GM10266 (cell line): ENCODE data around the gene KPNB1.

Experiments
- DNase-seq: peaks from one replicate; pipeline ENCODE4 v3.0.0; 2012; ENCODE audit errors: extremely low spot score
- TF ChIP-seq, protein P1 (sequence below): IDR thresholded peaks from 2 replicates; pipeline ENCODE4 v1.5.1; 2012; ENCODE audit warnings: mild to moderate bottlenecking, low read depth; ENCODE audit not compliant: control insufficient read depth, insufficient read depth; ENCODE audit errors: missing control alignments

KPNB1 gene

DNA sequence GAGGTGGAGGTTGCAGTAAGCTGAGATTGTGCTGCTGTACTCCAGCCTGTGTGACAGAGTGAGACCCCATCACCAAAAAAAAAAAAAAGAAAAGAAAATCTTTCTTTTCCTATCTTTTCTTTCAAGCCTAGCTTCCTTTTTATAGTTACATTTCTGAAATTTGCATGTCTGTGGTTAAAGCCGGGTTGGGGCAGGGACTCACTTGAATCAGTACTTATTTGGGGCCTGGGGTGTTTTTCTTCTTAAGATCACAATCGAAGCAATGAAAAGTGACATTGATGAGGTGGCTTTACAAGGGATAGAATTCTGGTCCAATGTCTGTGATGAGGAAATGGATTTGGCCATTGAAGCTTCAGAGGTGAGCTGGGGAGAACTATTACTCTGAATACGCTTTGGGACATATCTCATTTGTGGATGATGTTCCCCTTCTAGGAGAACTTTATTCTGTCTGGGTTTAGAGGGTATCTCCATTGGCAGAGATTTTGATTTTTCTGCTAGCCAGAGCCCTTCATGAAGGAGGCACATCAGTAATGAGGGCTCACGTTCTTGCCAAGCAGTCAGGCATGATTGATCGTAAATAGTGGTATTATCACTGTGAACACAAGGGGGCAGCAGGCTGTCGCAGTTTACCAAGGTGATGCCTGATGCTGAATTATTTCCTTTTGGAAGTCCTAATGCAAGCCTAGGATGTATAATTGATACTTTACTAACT lies 14.3 kb downstream of the KPNB1 start:
- DNase-seq: peak; percentile 52
- TF ChIP-seq, protein P1, sequence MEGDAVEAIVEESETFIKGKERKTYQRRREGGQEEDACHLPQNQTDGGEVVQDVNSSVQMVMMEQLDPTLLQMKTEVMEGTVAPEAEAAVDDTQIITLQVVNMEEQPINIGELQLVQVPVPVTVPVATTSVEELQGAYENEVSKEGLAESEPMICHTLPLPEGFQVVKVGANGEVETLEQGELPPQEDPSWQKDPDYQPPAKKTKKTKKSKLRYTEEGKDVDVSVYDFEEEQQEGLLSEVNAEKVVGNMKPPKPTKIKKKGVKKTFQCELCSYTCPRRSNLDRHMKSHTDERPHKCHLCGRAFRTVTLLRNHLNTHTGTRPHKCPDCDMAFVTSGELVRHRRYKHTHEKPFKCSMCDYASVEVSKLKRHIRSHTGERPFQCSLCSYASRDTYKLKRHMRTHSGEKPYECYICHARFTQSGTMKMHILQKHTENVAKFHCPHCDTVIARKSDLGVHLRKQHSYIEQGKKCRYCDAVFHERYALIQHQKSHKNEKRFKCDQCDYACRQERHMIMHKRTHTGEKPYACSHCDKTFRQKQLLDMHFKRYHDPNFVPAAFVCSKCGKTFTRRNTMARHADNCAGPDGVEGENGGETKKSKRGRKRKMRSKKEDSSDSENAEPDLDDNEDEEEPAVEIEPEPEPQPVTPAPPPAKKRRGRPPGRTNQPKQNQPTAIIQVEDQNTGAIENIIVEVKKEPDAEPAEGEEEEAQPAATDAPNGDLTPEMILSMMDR: peak; percentile 79

DNA sequence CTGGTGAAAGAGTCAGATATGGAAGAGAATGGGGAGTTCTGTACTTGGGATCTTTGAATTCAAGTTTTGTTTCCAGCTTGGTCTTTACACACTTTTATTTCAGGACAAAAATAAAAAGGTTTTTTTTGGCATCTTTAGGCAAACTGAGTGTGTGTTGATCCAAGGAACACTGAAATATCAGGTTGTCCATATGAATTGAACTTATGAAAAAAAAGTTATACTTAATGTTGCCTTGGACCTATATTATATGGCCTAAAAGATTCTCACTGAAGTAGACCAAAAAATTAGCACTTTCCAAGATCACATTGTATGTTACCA lies 14.9 kb downstream of the KPNB1 start:
- TF ChIP-seq, protein P1: no peak
- DNase-seq: no peak

GRCh38 chr17:47665655-47666054 lies 15.9 kb downstream of the KPNB1 start:
- DNase-seq: no peak
- TF ChIP-seq, protein P1: no peak

DNA sequence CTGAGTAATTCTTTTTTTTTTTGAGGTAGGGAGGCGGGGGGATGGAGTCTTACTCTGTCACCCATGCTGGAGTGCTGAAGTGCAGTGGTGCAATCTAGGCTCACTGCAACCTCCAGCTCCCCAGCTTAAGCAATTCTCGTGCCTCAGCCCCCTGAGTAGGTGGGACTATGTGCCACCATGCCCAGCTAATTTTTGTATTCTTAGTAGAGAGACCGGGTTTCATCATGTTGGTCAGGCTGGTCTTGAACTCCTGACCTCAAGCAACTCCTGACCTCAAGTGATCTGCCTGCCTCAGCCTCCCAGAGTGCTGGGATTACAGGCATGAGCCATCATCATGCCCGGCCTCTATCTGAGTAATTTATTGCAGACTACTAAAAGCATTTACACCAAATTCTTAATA lies 19.4 kb downstream of the KPNB1 start:
- TF ChIP-seq, protein P1: no peak
- DNase-seq: no peak

- no peak for DNase-seq
- TF ChIP-seq, protein P1: no peak
Observed at GRCh38 chr17:47670064-47670463, 20.3 kb downstream of the KPNB1 start.

DNA sequence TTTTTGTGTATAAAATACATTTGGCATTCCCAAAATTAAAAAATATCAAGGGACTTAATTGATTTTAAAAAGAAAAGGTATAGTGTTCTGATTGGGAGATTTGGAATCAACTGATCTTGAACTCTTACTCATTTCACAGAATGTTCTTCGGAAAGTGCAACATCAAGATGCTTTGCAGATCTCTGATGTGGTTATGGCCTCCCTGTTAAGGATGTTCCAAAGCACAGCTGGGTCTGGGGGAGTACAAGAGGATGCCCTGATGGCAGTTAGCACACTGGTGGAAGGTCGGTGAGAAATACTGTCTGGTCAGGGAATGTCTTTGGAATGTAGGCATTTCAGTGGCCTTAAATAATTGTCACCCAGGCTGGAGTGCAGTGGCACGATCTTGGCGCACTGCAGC lies 24.8 kb downstream of the KPNB1 start:
- TF ChIP-seq, protein P1: no peak
- DNase-seq: no peak

- DNase-seq: no peak
- TF ChIP-seq, protein P1: no peak
Observed at GRCh38 chr17:47675380-47676198, 25.9 kb downstream of the KPNB1 start.
